Panc1 (cell line): ENCODE results near the gene FBXL22. TPM values are rescaled to one million over a fixed set of nuclear protein-coding genes. Genes with fewer than 3 reads are reported as not detected.

Experiments used
- ATAC-seq: fragments of 200-7000 bp; cut with Tn5 transposase; 2 replicates; pipeline ENCODE4 v1.9.1; 2020; ENCODE audit warnings: mild to moderate bottlenecking, moderate library complexity
- BruUV-seq: library from RNA; stranded (reverse); fragments of 400-500 nt; replicated peaks from 2 replicates; lab custom pipeline; 2021; lab: Mats Ljungman, UMichigan
- CTCF ChIA-PET: fragments of 300-600 bp; sonication (Branson Sonifier 250); formaldehyde crosslinking; loops from one replicate; lab custom pipeline; 2022; ENCODE audit warnings: antibody characterized with exemption; lab: Charles Lee
- POLR2A ChIA-PET: fragments of 300-600 bp; sonication (Branson Sonifier 250); formaldehyde crosslinking; loops from one replicate; lab custom pipeline; 2022; ENCODE audit warnings: antibody characterized with exemption; lab: Charles Lee
- DNase-seq: peaks from one replicate; pipeline ENCODE4 v3.0.0-alpha.2; 2010; ENCODE audit warnings: low read depth, low spot score
- H3K27ac ChIP-seq: 2 replicates; pipeline ENCODE4 v1.5.1; 2011; ENCODE audit warnings: mild to moderate bottlenecking, low read length, inconsistent platforms
- H3K27me3 ChIP-seq: fragments of 200-500 bp; sonication (Bioruptor generic); 2 replicates; pipeline ENCODE4 v1.6.0; 2014; ENCODE audit warnings: low read length, inconsistent platforms; ENCODE audit not compliant: control insufficient read depth, insufficient read depth
- H3K36me3 ChIP-seq: fragments of 200-500 bp; sonication (Bioruptor generic); 2 replicates; pipeline ENCODE4 v1.5.1; 2014; ENCODE audit warnings: inconsistent platforms, mild to moderate bottlenecking, low read length, moderate library complexity; ENCODE audit not compliant: control insufficient read depth, insufficient read depth
- H3K4me1 ChIP-seq: 2 replicates; pipeline ENCODE4 v1.5.1; 2011; ENCODE audit warnings: inconsistent platforms, mild to moderate bottlenecking, low read length, moderate library complexity; ENCODE audit not compliant: control insufficient read depth, insufficient read depth
- H3K4me3 ChIP-seq, 2 experiments: 2 replicates each; pipeline ENCODE4 v1.5.1; 2011 to 2012; ENCODE audit warnings: low read depth in 2 of 2, low read length in 2 of 2, mild to moderate bottlenecking in 2 of 2, inconsistent platforms in 1 of 2, moderate library complexity in 1 of 2
- H3K9me3 ChIP-seq: fragments of 200-500 bp; sonication (Bioruptor generic); 2 replicates; pipeline ENCODE4 v1.5.1; 2014; ENCODE audit warnings: low read depth, mild to moderate bottlenecking, inconsistent platforms, low read length, moderate library complexity; ENCODE audit not compliant: control insufficient read depth, insufficient read depth
- POLR2AphosphoS5 ChIP-seq: IDR thresholded peaks from 2 replicates; pipeline ENCODE4 v1.6.1; 2012; ENCODE audit warnings: mild to moderate bottlenecking, low read depth, low read length, moderate library complexity
- SIN3A ChIP-seq: IDR thresholded peaks from 2 replicates; pipeline ENCODE4 v1.6.1; 2012; ENCODE audit warnings: low read depth, mild to moderate bottlenecking, low read length, moderate library complexity, borderline replicate concordance; ENCODE audit not compliant: insufficient read depth
- TCF7L2 ChIP-seq: IDR thresholded peaks from 2 replicates; pipeline ENCODE4 v1.6.1; 2011; ENCODE audit warnings: mild to moderate bottlenecking, low read depth, low read length, inconsistent platforms
- in situ Hi-C: cut with HindIII; loops from 2 replicates; pipeline ENCODE4 v1.10.0; 2016; ENCODE audit warnings: low sequenced_read_pairs, low pct_unique_long_range_greater_than_20kb
- intact Hi-C: fragments of 100-400 bp; cut with micrococcal nuclease; formaldehyde crosslinking; loops from one replicate; pipeline ENCODE4 v1.10.0; 2022; ENCODE audit not compliant: unreplicated experiment
- total RNA-seq: library from RNA; stranded (reverse); gene quantifications from one replicate; pipeline ENCODE4 v1.2.1, GENCODE V29; 2021; ENCODE audit not compliant: unreplicated experiment
- TF ChIP-seq, protein P1 (sequence below): fragments of 450-650 bp; IDR thresholded peaks from 2 replicates; pipeline ENCODE4 v1.5.1; 2017; ENCODE audit warnings: mild to moderate bottlenecking
- TF ChIP-seq, protein P2 (sequence below), 2 experiments: IDR thresholded peaks; 2 replicates each; pipeline ENCODE4 v1.6.1; 2011 to 2012; ENCODE audit warnings: low read depth in 2 of 2, control low read depth in 1 of 2, low read length in 1 of 2, mild to moderate bottlenecking in 1 of 2, moderate library complexity in 1 of 2; ENCODE audit not compliant: insufficient read depth in 1 of 2

Gene FBXL22
- total RNA-seq, 1 experiment from 2014 or later = 0.54 TPM

DNA sequence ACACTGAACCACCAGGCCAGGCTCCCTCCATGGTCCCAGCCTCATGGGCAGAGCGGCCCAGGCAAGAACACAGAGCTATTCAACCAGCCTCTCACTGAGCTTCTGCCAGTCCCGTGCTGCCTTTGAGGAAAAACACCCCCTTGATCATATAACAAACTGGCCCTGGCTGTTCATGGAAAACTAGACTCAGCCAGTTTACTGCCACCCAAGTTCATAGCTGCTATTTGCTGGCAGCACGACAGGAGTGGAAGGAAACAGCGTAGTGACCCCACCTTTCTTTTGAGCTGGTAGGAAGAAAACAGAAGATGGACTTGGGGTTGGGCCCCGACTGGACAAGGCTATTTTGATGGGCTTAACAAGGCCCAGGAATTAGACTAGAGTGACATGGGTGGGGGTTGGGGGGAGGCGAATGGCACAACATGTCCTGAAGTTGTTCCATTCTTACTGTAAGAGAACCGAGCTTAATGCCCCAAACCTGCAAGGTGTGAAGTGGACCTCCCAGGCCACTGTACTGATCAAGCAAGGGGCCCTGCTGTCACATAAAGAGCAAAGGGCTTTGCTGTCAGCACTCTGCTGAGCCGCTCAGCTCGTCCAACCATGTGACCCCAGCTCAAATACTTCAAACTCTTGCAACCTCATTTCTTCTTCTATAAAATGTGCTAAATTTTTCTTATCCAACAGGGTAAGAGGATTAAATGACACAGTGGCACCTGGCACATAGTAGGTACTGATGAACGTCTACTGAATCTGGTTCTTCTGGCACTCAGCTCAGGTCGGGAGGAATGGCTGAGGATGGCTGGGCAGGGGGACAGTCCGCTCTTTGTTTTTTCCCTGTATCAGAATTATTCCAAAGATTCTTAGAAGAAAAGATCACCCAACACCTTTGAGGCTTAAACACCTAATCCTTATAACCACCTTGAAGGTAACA lies 1.6 kb downstream of the FBXL22 start:
- H3K9me3 ChIP-seq = no peaks in the 10 kb centered on the region
- POLR2A ChIA-PET = interaction anchor here (0.5 to 0.6 kb wide), 3 partner anchors 73 to 361 kb away, joined by 3 to 5 read pairs (median 4); no protein-coding TSS in a partner anchor
- H3K4me1 ChIP-seq = peaks cover 16% of the 10 kb centered on the region
- intact Hi-C loops (loop anchor here (5.0 kb wide), 1 partner anchor 131 kb away; no protein-coding TSS in a partner anchor), in situ Hi-C loops (no loop called here)
- peak overlapping the region; percentile 91; the same call in 1 of the 2 replicates for H3K27ac ChIP-seq
- H3K36me3 ChIP-seq = no peaks in the 10 kb centered on the region
- DNase-seq (no peak), ATAC-seq (no peak)
- H3K27me3 ChIP-seq = no peaks in the 10 kb centered on the region
- no TSS peak for BruUV-seq
- H3K4me3 ChIP-seq = no peak overlapping the region
- no peak for TF ChIP-seq SIN3A
- no peak for TF ChIP-seq POLR2AphosphoS5
- TF ChIP-seq, protein P1, sequence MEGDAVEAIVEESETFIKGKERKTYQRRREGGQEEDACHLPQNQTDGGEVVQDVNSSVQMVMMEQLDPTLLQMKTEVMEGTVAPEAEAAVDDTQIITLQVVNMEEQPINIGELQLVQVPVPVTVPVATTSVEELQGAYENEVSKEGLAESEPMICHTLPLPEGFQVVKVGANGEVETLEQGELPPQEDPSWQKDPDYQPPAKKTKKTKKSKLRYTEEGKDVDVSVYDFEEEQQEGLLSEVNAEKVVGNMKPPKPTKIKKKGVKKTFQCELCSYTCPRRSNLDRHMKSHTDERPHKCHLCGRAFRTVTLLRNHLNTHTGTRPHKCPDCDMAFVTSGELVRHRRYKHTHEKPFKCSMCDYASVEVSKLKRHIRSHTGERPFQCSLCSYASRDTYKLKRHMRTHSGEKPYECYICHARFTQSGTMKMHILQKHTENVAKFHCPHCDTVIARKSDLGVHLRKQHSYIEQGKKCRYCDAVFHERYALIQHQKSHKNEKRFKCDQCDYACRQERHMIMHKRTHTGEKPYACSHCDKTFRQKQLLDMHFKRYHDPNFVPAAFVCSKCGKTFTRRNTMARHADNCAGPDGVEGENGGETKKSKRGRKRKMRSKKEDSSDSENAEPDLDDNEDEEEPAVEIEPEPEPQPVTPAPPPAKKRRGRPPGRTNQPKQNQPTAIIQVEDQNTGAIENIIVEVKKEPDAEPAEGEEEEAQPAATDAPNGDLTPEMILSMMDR = no peak
- no peak for TF ChIP-seq TCF7L2
- TF ChIP-seq, protein P2, sequence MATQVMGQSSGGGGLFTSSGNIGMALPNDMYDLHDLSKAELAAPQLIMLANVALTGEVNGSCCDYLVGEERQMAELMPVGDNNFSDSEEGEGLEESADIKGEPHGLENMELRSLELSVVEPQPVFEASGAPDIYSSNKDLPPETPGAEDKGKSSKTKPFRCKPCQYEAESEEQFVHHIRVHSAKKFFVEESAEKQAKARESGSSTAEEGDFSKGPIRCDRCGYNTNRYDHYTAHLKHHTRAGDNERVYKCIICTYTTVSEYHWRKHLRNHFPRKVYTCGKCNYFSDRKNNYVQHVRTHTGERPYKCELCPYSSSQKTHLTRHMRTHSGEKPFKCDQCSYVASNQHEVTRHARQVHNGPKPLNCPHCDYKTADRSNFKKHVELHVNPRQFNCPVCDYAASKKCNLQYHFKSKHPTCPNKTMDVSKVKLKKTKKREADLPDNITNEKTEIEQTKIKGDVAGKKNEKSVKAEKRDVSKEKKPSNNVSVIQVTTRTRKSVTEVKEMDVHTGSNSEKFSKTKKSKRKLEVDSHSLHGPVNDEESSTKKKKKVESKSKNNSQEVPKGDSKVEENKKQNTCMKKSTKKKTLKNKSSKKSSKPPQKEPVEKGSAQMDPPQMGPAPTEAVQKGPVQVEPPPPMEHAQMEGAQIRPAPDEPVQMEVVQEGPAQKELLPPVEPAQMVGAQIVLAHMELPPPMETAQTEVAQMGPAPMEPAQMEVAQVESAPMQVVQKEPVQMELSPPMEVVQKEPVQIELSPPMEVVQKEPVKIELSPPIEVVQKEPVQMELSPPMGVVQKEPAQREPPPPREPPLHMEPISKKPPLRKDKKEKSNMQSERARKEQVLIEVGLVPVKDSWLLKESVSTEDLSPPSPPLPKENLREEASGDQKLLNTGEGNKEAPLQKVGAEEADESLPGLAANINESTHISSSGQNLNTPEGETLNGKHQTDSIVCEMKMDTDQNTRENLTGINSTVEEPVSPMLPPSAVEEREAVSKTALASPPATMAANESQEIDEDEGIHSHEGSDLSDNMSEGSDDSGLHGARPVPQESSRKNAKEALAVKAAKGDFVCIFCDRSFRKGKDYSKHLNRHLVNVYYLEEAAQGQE (IDR thresholded peaks at IDR 0.05; ENCODE audit: insufficient read depth in 1 of 2, low read depth in 2 of 2, low read length in 1 of 2) = no peak
- CTCF ChIA-PET = interaction anchor here (0.6 to 1.7 kb wide), 3 partner anchors 15 to 132 kb away, joined by 3 to 4 read pairs (median 4); no protein-coding TSS in a partner anchor

DNA sequence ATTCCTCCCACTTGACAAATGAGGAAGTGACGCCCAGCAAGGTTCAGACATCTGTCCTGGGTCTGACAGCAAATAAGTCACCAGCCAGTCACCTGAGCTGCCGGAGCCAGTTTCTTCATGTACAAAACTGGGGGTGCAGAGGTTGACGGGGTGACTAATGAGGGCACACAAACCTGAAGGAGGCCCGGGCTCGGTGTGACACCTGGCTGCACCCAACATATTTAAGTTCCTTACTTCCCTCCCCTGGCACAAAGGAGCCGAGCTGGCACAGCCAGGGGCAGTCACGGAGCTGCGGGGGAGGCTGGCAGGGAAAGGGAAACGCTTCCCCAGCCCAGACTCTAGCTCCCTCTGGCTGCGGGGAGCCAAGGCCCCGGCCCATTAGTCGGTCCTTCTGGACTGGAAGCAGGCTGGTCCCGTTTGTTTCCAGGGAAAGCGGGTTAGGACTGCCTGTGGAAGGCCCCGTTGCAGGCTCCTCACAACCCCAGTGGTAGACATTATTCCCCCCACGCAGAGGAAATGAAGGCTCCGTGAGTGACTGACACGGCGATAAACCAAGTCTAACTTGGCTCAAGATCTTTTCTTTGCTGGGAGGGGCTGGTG lies 2.3 kb downstream of the FBXL22 start:
- peaks cover 16% of the 10 kb centered on the region for H3K4me1 ChIP-seq
- no TSS peak for BruUV-seq
- no peaks in the 10 kb centered on the region for H3K27me3 ChIP-seq
- ATAC-seq (peak; percentile 44), DNase-seq (no peak)
- H3K36me3 ChIP-seq = no peaks in the 10 kb centered on the region
- ChIA-PET CTCF (interaction anchor here (1.6 to 1.7 kb wide), 2 partner anchors 132 to 133 kb away, joined by 4 read pairs; no protein-coding TSS in a partner anchor), POLR2A (interaction anchor here (0.5 kb wide), 1 partner anchor 134 kb away, joined by 4 read pairs; no protein-coding TSS in a partner anchor)
- H3K4me3 ChIP-seq = peak overlapping the region; percentile 70 to 73
- TF ChIP-seq, protein P2 (IDR thresholded peaks at IDR 0.05; ENCODE audit: insufficient read depth in 1 of 2, low read depth in 2 of 2, low read length in 1 of 2) = no peak
- TF ChIP-seq, protein P1 = peak; percentile 87
- H3K9me3 ChIP-seq = no peaks in the 10 kb centered on the region
- peak overlapping the region; percentile 91 for H3K27ac ChIP-seq
- in situ Hi-C loops (no loop called here), intact Hi-C loops (loop anchor here (5.0 kb wide), 1 partner anchor 132 kb away; no protein-coding TSS in a partner anchor)
